Colonic mucosa (tissue), 4 donors: Measurements from ENCODE around the gene TCFL5. TPM values are rescaled to one million over a fixed set of nuclear protein-coding genes. Genes with fewer than 3 reads are reported as not detected.

Experiments used
- DNase-seq: peaks from one replicate; pipeline ENCODE4 v3.0.0-alpha.2; 2020
- H3K27ac ChIP-seq: fragments of 200-600 bp; one replicate; pipeline ENCODE4 v1.8.0; 2021
- H3K27me3 ChIP-seq: fragments of 200-600 bp; one replicate; pipeline ENCODE4 v1.8.0; 2021
- H3K36me3 ChIP-seq: fragments of 200-600 bp; one replicate; pipeline ENCODE4 v1.8.0; 2021
- H3K4me1 ChIP-seq: fragments of 200-600 bp; one replicate; pipeline ENCODE4 v1.8.0; 2021; ENCODE audit warnings: mild to moderate bottlenecking
- H3K4me3 ChIP-seq: fragments of 200-600 bp; one replicate; pipeline ENCODE4 v1.8.0; 2021
- H3K9ac ChIP-seq, 2 donors: one replicate each; pipeline ENCODE4 v1.7.0; 2013; ENCODE audit warnings: control low read depth in 2 of 2, low read depth in 2 of 2, low read length in 2 of 2
- H3K9me3 ChIP-seq: fragments of 200-600 bp; one replicate; pipeline ENCODE4 v1.8.0; 2021
- intact Hi-C: fragments of 100-400 bp; cut with DNase I; formaldehyde crosslinking; loops from one replicate; pipeline ENCODE4 v1.14.1; 2022
- total RNA-seq, 2 donors: library from RNA; stranded (reverse); fragmentation: NEBNext Ultra II Directional in 1 of 2; extraction: Animal tissue kit (Norgen Biotek cat#: 25700) in 1 of 2; gene quantifications; one replicate each; pipeline ENCODE4 v1.2.1, GENCODE V29; 2021
- TF ChIP-seq, protein P1 (sequence below): fragments of 200-600 bp; IDR thresholded peaks from one replicate; pipeline ENCODE4 v1.8.0; 2022; ENCODE audit warnings: antibody characterized with exemption, mild to moderate bottlenecking
- donor health status: healthy.
- donor health status: DM: no; HTN: no; CAD: no.
- donor health status: DM: no; HTN: no; CAD: no.

Gene TCFL5
- total RNA-seq, 2 donors from 2014 or later: 6.2 to 7.3 TPM

DNA sequence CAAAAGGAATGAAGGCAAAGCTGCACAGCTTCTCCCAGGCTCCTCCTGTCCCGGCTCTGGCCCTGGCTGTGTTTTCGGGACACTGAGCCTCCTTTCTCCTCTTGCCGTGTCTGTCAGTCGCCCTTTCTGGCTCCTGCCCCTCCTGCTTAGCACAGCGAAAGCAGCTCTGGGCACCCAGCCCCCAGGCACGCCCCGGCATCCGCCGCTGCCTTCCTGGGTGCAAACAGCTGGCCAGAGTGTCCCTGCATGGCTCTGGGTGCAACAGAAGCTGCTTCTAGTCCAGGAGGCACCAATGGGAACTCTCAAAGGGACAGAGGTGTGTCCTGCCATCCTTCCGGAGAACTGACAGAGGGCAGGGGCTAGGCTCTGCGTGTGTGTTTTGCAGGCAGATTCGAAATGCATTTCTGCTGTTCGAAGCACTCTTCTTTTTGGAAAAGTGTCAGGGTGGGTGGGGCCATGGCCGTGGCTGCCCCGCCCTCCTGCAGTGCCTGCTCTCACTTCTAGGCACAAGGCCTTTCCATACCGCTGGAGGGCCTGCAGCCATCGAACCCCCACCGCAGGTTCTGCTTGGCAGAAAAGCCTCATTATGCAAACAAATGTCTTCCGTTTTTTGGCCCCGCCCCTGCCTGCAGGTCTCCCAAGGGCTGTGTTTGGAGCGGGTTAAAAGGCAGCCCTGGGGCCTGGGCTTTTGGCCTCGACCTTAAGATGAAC lies 29.3 kb downstream of the TCFL5 start:
- TF ChIP-seq, protein P1, sequence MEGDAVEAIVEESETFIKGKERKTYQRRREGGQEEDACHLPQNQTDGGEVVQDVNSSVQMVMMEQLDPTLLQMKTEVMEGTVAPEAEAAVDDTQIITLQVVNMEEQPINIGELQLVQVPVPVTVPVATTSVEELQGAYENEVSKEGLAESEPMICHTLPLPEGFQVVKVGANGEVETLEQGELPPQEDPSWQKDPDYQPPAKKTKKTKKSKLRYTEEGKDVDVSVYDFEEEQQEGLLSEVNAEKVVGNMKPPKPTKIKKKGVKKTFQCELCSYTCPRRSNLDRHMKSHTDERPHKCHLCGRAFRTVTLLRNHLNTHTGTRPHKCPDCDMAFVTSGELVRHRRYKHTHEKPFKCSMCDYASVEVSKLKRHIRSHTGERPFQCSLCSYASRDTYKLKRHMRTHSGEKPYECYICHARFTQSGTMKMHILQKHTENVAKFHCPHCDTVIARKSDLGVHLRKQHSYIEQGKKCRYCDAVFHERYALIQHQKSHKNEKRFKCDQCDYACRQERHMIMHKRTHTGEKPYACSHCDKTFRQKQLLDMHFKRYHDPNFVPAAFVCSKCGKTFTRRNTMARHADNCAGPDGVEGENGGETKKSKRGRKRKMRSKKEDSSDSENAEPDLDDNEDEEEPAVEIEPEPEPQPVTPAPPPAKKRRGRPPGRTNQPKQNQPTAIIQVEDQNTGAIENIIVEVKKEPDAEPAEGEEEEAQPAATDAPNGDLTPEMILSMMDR: no peak
- intact Hi-C loops: no loop called here
- Histone ChIP-seq H3K27ac (peak overlapping the region; percentile 66), H3K36me3 (no peaks in the 10 kb centered on the region), H3K27me3 (no peaks in the 10 kb centered on the region), H3K9me3 (no peaks in the 10 kb centered on the region), H3K4me1 (peaks cover 21% of the 10 kb centered on the region), H3K9ac (peak overlapping the region; percentile 42 to 71), H3K4me3 (no peak overlapping the region)
- peak; percentile 85 for DNase-seq

DNA sequence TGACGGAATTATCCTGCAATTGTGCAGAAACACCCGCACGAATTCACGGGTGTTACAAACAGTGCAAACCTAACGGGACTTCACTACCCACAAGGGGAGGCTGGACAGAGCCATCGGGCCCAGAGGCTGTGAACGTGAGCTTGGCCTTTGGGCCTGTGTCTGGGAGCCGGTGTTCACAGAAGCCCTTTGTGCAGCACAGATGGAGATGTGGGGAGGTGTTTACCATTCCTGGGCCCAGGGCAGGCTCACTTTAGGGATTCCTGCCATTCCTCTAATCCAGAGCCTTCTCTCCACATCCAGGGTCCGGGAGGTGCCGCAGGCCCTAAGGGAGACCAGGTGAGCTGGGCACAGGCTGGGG lies 29.8 kb downstream of the TCFL5 start:
- intact Hi-C loops: no loop called here
- H3K9ac ChIP-seq: peak overlapping the region; percentile 42 to 71
- no peaks in the 10 kb centered on the region for H3K27me3 ChIP-seq
- H3K4me1 ChIP-seq: peaks cover 21% of the 10 kb centered on the region
- TF ChIP-seq, protein P1: no peak
- no peak overlapping the region for H3K4me3 ChIP-seq
- no peak for DNase-seq
- H3K27ac ChIP-seq: peak overlapping the region; percentile 66
- H3K9me3 ChIP-seq: no peaks in the 10 kb centered on the region
- H3K36me3 ChIP-seq: no peaks in the 10 kb centered on the region

DNA sequence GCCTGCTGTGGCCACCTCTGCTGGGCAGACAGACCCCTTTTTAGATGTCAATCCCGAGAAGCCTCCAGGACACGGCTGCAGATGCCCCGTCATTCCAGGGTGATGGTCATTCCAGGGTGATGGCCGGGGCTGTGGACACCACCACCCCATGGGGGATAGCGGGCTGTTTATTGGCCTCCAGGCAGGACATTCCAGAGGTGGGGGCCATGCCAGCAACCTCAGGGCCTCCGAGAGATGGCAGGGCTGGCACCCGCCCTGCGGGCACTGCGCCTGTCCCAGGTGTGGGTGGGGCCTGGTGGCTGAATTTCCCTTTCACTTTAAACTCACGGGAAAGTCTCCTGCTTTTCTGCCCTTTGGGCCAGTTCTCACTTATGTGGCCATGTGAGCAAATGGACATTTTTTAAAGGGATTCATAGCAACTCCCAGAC lies 30.2 kb downstream of the TCFL5 start:
- peak overlapping the region; percentile 66 for H3K27ac ChIP-seq
- DNase-seq: peak; percentile 82
- intact Hi-C loops: no loop called here

DNA sequence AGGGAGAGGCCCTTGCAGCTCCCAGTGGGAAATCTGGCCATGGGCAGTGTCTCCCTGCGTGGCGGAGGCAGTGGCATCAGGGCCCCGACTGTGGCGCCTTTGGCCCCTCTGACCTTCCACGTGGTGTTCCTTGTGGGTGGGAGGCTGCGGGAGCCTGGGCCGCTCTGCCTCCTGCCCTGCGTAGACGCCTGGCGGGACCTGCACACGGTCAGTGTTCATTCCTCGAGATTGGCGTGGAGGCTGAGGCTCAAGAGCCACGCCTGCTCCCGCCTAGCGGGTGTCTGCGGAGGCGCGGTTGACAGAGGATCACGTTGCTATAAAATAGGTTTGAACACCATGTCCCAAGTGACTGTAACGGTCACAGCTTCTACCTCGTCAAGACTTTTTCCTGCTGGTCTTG lies 30.8 kb downstream of the TCFL5 start:
- intact Hi-C loops: no loop called here
- TF ChIP-seq, protein P1: no peak
- Histone ChIP-seq H3K9ac (peak overlapping the region in 1 of 2 donors; percentile 24), H3K9me3 (no peaks in the 10 kb centered on the region), H3K4me3 (no peak overlapping the region), H3K4me1 (peaks cover 21% of the 10 kb centered on the region), H3K27me3 (no peaks in the 10 kb centered on the region), H3K36me3 (no peaks in the 10 kb centered on the region), H3K27ac (no peak overlapping the region)
- no peak for DNase-seq

More for the DNA sequence above, 30.2 kb downstream of the TCFL5 start:
- H3K9ac ChIP-seq: peak overlapping the region in 1 of 2 donors; percentile 71
- no peaks in the 10 kb centered on the region for H3K36me3 ChIP-seq
- H3K4me3 ChIP-seq: no peak overlapping the region
- TF ChIP-seq, protein P1: no peak
- H3K9me3 ChIP-seq: no peaks in the 10 kb centered on the region
- no peaks in the 10 kb centered on the region for H3K27me3 ChIP-seq
- H3K4me1 ChIP-seq: peaks cover 21% of the 10 kb centered on the region

DNA sequence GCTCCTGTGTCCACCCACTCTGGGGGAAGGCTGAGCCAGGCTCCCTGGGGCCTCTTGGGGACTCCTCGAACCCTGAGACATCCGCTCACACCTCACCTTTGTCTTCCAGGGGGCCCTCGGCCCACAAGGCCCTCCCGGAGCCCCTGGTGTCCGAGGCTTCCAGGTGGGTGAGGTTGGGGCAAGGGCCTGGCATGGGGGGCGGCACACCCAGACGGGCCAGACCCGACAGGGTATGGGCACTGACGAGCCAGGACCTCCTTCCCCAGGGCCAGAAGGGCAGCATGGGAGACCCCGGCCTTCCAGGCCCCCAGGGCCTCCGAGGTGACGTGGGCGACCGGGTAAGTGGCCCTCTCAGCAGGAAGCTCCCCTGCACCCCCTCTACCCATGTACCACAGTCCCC lies 31.4 kb downstream of the TCFL5 start:
- H3K36me3 ChIP-seq: no peaks in the 10 kb centered on the region
- no peaks in the 10 kb centered on the region for H3K27me3 ChIP-seq
- no peak for DNase-seq
- TF ChIP-seq, protein P1: no peak
- H3K4me3 ChIP-seq: no peak overlapping the region
- no peak overlapping the region for H3K27ac ChIP-seq
- H3K9ac ChIP-seq: no peak overlapping the region
- intact Hi-C loops: no loop called here
- H3K4me1 ChIP-seq: peaks cover 21% of the 10 kb centered on the region
- no peaks in the 10 kb centered on the region for H3K9me3 ChIP-seq
